Trophoblast cell (in vitro differentiated cells and primary cell): ENCODE measurements around the gene FLNB. TPM values are rescaled to one million over a fixed set of nuclear protein-coding genes. Genes with fewer than 3 reads are reported as not detected.

Source experiments
- DNase-seq, 2 donors: peaks; one replicate each; pipeline ENCODE4 v3.0.0-alpha.2; 2016
- H2AFZ ChIP-seq: 2 replicates; pipeline ENCODE4 v1.6.1; 2013; ENCODE audit warnings: low read length, moderate library complexity, mild to moderate bottlenecking; ENCODE audit not compliant: insufficient read depth, poor library complexity
- H2AK5ac ChIP-seq: 2 replicates; pipeline ENCODE4 v1.6.1; 2013; ENCODE audit warnings: mild to moderate bottlenecking, low read length
- H2BK120ac ChIP-seq: 2 replicates; pipeline ENCODE4 v1.6.1; 2013; ENCODE audit warnings: low read length, mild to moderate bottlenecking, moderate library complexity; ENCODE audit not compliant: insufficient read depth, poor library complexity
- H2BK12ac ChIP-seq: 2 replicates; pipeline ENCODE4 v1.6.1; 2013; ENCODE audit warnings: mild to moderate bottlenecking, low read length, moderate library complexity
- H2BK5ac ChIP-seq: 2 replicates; pipeline ENCODE4 v1.6.1; 2013; ENCODE audit warnings: low read length, low read depth, moderate library complexity, mild to moderate bottlenecking; ENCODE audit not compliant: poor library complexity
- H3K14ac ChIP-seq: 2 replicates; pipeline ENCODE4 v1.6.1; 2013; ENCODE audit warnings: mild to moderate bottlenecking, low read length
- H3K18ac ChIP-seq: 2 replicates; pipeline ENCODE4 v1.6.1; 2013; ENCODE audit warnings: mild to moderate bottlenecking, low read length
- H3K23ac ChIP-seq: 2 replicates; pipeline ENCODE4 v1.6.1; 2013; ENCODE audit warnings: low read length
- H3K27ac ChIP-seq: 2 replicates; pipeline ENCODE4 v1.5.1; 2013; ENCODE audit warnings: low read depth, mild to moderate bottlenecking, inconsistent platforms, low read length, moderate library complexity
- H3K27me3 ChIP-seq: 2 replicates; pipeline ENCODE4 v1.6.1; 2013; ENCODE audit warnings: inconsistent platforms, mild to moderate bottlenecking, low read length, moderate library complexity; ENCODE audit not compliant: insufficient read depth
- H3K36me3 ChIP-seq, 2 experiments: 1 replicate in 1 of 2; 2 replicates in 1 of 2; pipeline ENCODE4 v1.6.1; 2013; ENCODE audit warnings: low read length in 2 of 2, mild to moderate bottlenecking in 2 of 2, moderate library complexity in 1 of 2; ENCODE audit not compliant: insufficient read depth in 2 of 2, control insufficient read depth in 1 of 2
- H3K4ac ChIP-seq: 2 replicates; pipeline ENCODE4 v1.6.1; 2013; ENCODE audit warnings: low read depth, mild to moderate bottlenecking, low read length, moderate library complexity
- H3K4me1 ChIP-seq, 2 experiments: 1 replicate in 1 of 2; 2 replicates in 1 of 2; pipeline ENCODE4 v1.6.1; 2013; ENCODE audit warnings: low read length in 2 of 2, mild to moderate bottlenecking in 2 of 2, moderate library complexity in 1 of 2; ENCODE audit not compliant: insufficient read depth in 2 of 2, control insufficient read depth in 1 of 2
- H3K4me2 ChIP-seq: 2 replicates; pipeline ENCODE4 v1.6.1; 2013; ENCODE audit warnings: inconsistent platforms, mild to moderate bottlenecking, low read length, moderate library complexity
- H3K4me3 ChIP-seq: 2 replicates; pipeline ENCODE4 v1.5.1; 2013; ENCODE audit warnings: mild to moderate bottlenecking, low read depth, low read length, inconsistent platforms
- H3K79me1 ChIP-seq: one replicate; pipeline ENCODE4 v1.6.1; 2013; ENCODE audit warnings: low read length
- H3K79me2 ChIP-seq: 2 replicates; pipeline ENCODE4 v1.6.1; 2013; ENCODE audit warnings: low read length, mild to moderate bottlenecking; ENCODE audit not compliant: control insufficient read depth, insufficient read depth, poor library complexity
- H3K9ac ChIP-seq: 2 replicates; pipeline ENCODE4 v1.6.1; 2013; ENCODE audit warnings: mild to moderate bottlenecking, low read length
- H3K9me3 ChIP-seq: 2 replicates; pipeline ENCODE4 v1.6.1; 2013; ENCODE audit warnings: low read depth, mild to moderate bottlenecking, control low read depth, inconsistent platforms, low read length; ENCODE audit not compliant: insufficient read depth
- H4K12ac ChIP-seq: 2 replicates; pipeline ENCODE4 v1.6.1; 2013; ENCODE audit warnings: low read depth, mild to moderate bottlenecking, low read length, moderate library complexity
- H4K8ac ChIP-seq: 2 replicates; pipeline ENCODE4 v1.6.1; 2013; ENCODE audit warnings: low read depth, mild to moderate bottlenecking, low read length, moderate library complexity
- H4K91ac ChIP-seq: one replicate; pipeline ENCODE4 v1.6.1; 2013; ENCODE audit warnings: low read depth, mild to moderate bottlenecking, low read length, moderate library complexity
- WGBS: extraction: QIAGEN DNeasy Blood & Tissue Kit; methylation state at CpG from one replicate; pipeline ENCODE4 v1.1.7; 2013; ENCODE audit warnings: missing lambda C conversion rate; ENCODE audit not compliant: insufficient read length, insufficient coverage; ENCODE audit errors: extremely low coverage; 5-methylcytosine and 5-hydroxymethylcytosine counted together
- polyA plus RNA-seq: library from polyadenylated mRNA; stranded (reverse); fragments of 200-250 nt; gene quantifications from 2 replicates; pipeline ENCODE4 v1.2.3, GENCODE V29; 2013

The FLNB gene
- polyA plus RNA-seq = 139 and 141 TPM in 2 replicates

GRCh38 chr3:58008141-58009025, at the start of gene FLNB:
FLNB (plus strand) TSS chr3:58008422; CDS start chr3:58008565, 143 bp downstream.
- Histone ChIP-seq H3K9me3 (peaks cover 3% of the 10 kb centered on the region), H4K12ac (peak within 1 kb of the TSS; percentile 72), H3K4ac (peak within 1 kb of the TSS; percentile 88), H2AFZ (peak within 1 kb of the TSS; percentile 50), H4K91ac (peak within 1 kb of the TSS; percentile 65), H2BK5ac (peak within 1 kb of the TSS; percentile 62), H3K14ac (peak within 1 kb of the TSS; percentile 71), H3K4me1 (peaks cover 18 to 28% of the 10 kb centered on the region in 2 experiments), H4K8ac (peak within 1 kb of the TSS; percentile 58), H3K4me2 (peak within 1 kb of the TSS; percentile 79), H3K9ac (peak within 1 kb of the TSS; percentile 82), H3K36me3 (no peaks in the 10 kb centered on the region), H3K27me3 (no peaks in the 10 kb centered on the region), H3K4me3 (peak within 1 kb of the TSS; percentile 93), H3K79me2 (peaks cover 36% of the 10 kb centered on the region), H3K18ac (peak within 1 kb of the TSS; percentile 63), H3K23ac (peak within 1 kb of the TSS; percentile 3), H2BK12ac (peak within 1 kb of the TSS; percentile 75), H2BK120ac (peak within 1 kb of the TSS; percentile 67), H3K79me1 (peaks cover 12% of the 10 kb centered on the region), H2AK5ac (peak within 1 kb of the TSS; percentile 89), H3K27ac (peak within 1 kb of the TSS; percentile 18)
- no CpG with 5 or more reads among the region's 91 CpGs for WGBS
- DNase-seq = peak; percentile 62 to 86

- Histone ChIP-seq H3K14ac (peak overlapping the region; percentile 19), H2AK5ac (peak overlapping the region; percentile 33), H3K4me1 (peaks cover 14 to 21% of the 10 kb centered on the region in 2 experiments), H4K12ac (no peak overlapping the region), H3K9me3 (no peaks in the 10 kb centered on the region), H2BK5ac (no peak overlapping the region), H3K18ac (no peak overlapping the region), H3K27me3 (no peaks in the 10 kb centered on the region), H4K91ac (peak overlapping the region; percentile 68), H2BK12ac (peak overlapping the region; percentile 25), H3K4me2 (no peak overlapping the region), H3K79me1 (peaks cover 21% of the 10 kb centered on the region), H3K27ac (no peak overlapping the region), H2BK120ac (peak overlapping the region; percentile 45), H3K4me3 (no peak overlapping the region), H2AFZ (no peak overlapping the region), H3K23ac (no peak overlapping the region), H3K9ac (no peak overlapping the region), H4K8ac (no peak overlapping the region), H3K79me2 (no peaks in the 10 kb centered on the region), H3K36me3 (no peaks in the 10 kb centered on the region), H3K4ac (no peak overlapping the region)
- peak in 1 of 2 donors; percentile 39 for DNase-seq
- WGBS = no CpG with 5 or more reads among the region's 13 CpGs
Measured at GRCh38 chr3:57958642-57959422, 49.4 kb upstream of the FLNB start.

GRCh38 chr3:57959423-57960173, 48.6 kb upstream of the FLNB start:
- WGBS = no CpG with 5 or more reads among the region's 19 CpGs
- Histone ChIP-seq H2AK5ac (no peak overlapping the region), H3K18ac (no peak overlapping the region), H3K36me3 (no peaks in the 10 kb centered on the region), H3K79me2 (no peaks in the 10 kb centered on the region), H3K4me2 (no peak overlapping the region), H3K27me3 (no peaks in the 10 kb centered on the region), H3K4ac (no peak overlapping the region), H3K9ac (no peak overlapping the region), H2BK5ac (peak overlapping the region; percentile 1), H4K12ac (no peak overlapping the region), H3K4me1 (peaks cover 14 to 21% of the 10 kb centered on the region in 2 experiments), H2BK120ac (peak overlapping the region; percentile 69), H2BK12ac (peak overlapping the region; percentile 59), H4K91ac (peak overlapping the region; percentile 71), H3K4me3 (no peak overlapping the region), H3K9me3 (no peaks in the 10 kb centered on the region), H4K8ac (peak overlapping the region; percentile 22), H3K79me1 (peaks cover 17% of the 10 kb centered on the region), H3K14ac (peak overlapping the region; percentile 30), H2AFZ (peak overlapping the region; percentile 37), H3K27ac (no peak overlapping the region), H3K23ac (no peak overlapping the region)
- peak in 1 of 2 donors; percentile 27 for DNase-seq

- Histone ChIP-seq H3K18ac (no peak overlapping the region), H3K79me2 (no peaks in the 10 kb centered on the region), H4K8ac (peak overlapping the region; percentile 22), H2BK120ac (peak overlapping the region; percentile 69), H3K4me3 (no peak overlapping the region), H3K4ac (no peak overlapping the region), H2BK5ac (peak overlapping the region; percentile 1), H3K14ac (peak overlapping the region; percentile 19), H2BK12ac (peak overlapping the region; percentile 88), H4K91ac (peak overlapping the region; percentile 71), H3K23ac (no peak overlapping the region), H4K12ac (no peak overlapping the region), H3K9ac (no peak overlapping the region), H3K27ac (no peak overlapping the region), H3K4me1 (peaks cover 14 to 21% of the 10 kb centered on the region in 2 experiments), H3K9me3 (no peaks in the 10 kb centered on the region), H3K27me3 (no peaks in the 10 kb centered on the region), H3K79me1 (peaks cover 17% of the 10 kb centered on the region), H2AFZ (peak overlapping the region; percentile 37), H3K36me3 (no peaks in the 10 kb centered on the region), H3K4me2 (no peak overlapping the region), H2AK5ac (peak overlapping the region; percentile 60)
- DNase-seq = no peak
- WGBS = no CpG with 5 or more reads among the region's 4 CpGs
Measured at GRCh38 chr3:57960174-57960505, 48.1 kb upstream of the FLNB start.
